ENCODE measurements around the gene DDX1.
"Not testable (repeated sequence)": the region's sequence is repeated elsewhere in the genome, so short reads cannot be mapped to it uniquely, and the experiment has no call there.

The DDX1 gene

GRCh38 chr2:15617778-15618448, 26.2 kb downstream of the DDX1 start:
- no peak for DNase-seq

- DNase-seq: no peak
Observed at GRCh38 chr2:15618449-15618855, 26.8 kb downstream of the DDX1 start.

GRCh38 chr2:15619076-15619475, 27.4 kb downstream of the DDX1 start:
- no peak for DNase-seq

- DNase-seq: no peak
Observed at GRCh38 chr2:15619510-15619909, 27.8 kb downstream of the DDX1 start.

- no peak for DNase-seq
Observed at GRCh38 chr2:15619938-15620337, 28.3 kb downstream of the DDX1 start.

- DNase-seq: no peak
Observed at GRCh38 chr2:15620340-15620739, 28.7 kb downstream of the DDX1 start.

GRCh38 chr2:15620857-15621471, 29.3 kb downstream of the DDX1 start:
- DNase-seq: no peak

- not testable (repeated sequence) for DNase-seq
Observed at GRCh38 chr2:15621472-15621870, 29.8 kb downstream of the DDX1 start.

- DNase-seq: no peak
Observed at GRCh38 chr2:15622214-15622613, 30.5 kb downstream of the DDX1 start.

GRCh38 chr2:15622614-15623480, 31.2 kb downstream of the DDX1 start:
- no peak for DNase-seq

GRCh38 chr2:15623481-15623796, 31.8 kb downstream of the DDX1 start:
- DNase-seq: no peak

GRCh38 chr2:15623898-15624541, 32.4 kb downstream of the DDX1 start:
- DNase-seq: no peak

GRCh38 chr2:15624903-15625302, 33.2 kb downstream of the DDX1 start:
- DNase-seq: no peak

- DNase-seq: no peak
Observed at GRCh38 chr2:15625344-15626036, 33.8 kb downstream of the DDX1 start.

GRCh38 chr2:15626126-15626525, 34.5 kb downstream of the DDX1 start:
- DNase-seq: no peak

GRCh38 chr2:15626967-15627366, 35.3 kb downstream of the DDX1 start:
- DNase-seq: no peak

GRCh38 chr2:15627817-15628684, 36.4 kb downstream of the DDX1 start:
- DNase-seq: no peak

- no peak for DNase-seq
Observed at GRCh38 chr2:15628899-15629855, 37.5 kb downstream of the DDX1 start.

- no peak for DNase-seq
Observed at GRCh38 chr2:15630121-15630977, 38.7 kb downstream of the DDX1 start.

Measured in CD4-positive, alpha-beta T cell treated with Interferon alpha-2 for 1 hour (primary cell).